ENCODE results near the gene GNB2.
A peak's percentile ranks its signal among the peaks of the same experiment; 100 is the strongest.

The GNB2 gene

GRCh38 chr7:100673302-100673941 lies at the start of gene GNB2:
GNB2 (plus strand) TSS chr7:100673740; CDS start chr7:100676266, 2,526 bp downstream.
- ATAC-seq (peak; percentile 79), DNase-seq (peak; percentile 99)

- DNase-seq = no peak
Measured at GRCh38 chr7:100623951-100624824, 49.4 kb upstream of the GNB2 start.

GRCh38 chr7:100626055-100626454 lies 47.5 kb upstream of the GNB2 start:
- no peak for DNase-seq
- ATAC-seq = no peak

More at GRCh38 chr7:100623951-100624824, 49.4 kb upstream of the GNB2 start:
- no peak for ATAC-seq

- peak; percentile 94 for ATAC-seq
- DNase-seq = peak; percentile 88
Measured at GRCh38 chr7:100626530-100627237, 46.9 kb upstream of the GNB2 start.

DNA sequence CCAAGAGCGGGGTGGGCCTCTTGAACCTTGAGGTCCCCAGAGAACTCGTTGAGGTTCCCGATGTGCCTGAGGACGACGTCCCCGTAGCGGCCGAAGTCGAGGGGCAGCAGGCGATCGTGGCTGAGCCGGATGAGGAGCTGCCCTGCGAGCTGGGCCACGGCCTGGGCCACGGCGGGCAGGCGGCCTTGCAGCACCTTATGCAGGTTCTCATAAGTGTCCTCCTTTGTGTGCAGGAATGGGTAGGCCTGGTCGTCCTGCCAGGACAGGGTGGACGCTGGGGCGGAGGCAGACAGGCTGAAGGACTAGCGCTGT lies 46.3 kb upstream of the GNB2 start:
- DNase-seq (no peak), ATAC-seq (no peak)

- peak; percentile 56 for DNase-seq
- ATAC-seq = no peak
Measured at GRCh38 chr7:100629117-100629716, 44.3 kb upstream of the GNB2 start.

- ATAC-seq (no peak), DNase-seq (no peak)
Measured at GRCh38 chr7:100630066-100630465, 43.5 kb upstream of the GNB2 start.

- peak; percentile 77 for DNase-seq
Measured at GRCh38 chr7:100632951-100633717, 40.4 kb upstream of the GNB2 start.

DNA sequence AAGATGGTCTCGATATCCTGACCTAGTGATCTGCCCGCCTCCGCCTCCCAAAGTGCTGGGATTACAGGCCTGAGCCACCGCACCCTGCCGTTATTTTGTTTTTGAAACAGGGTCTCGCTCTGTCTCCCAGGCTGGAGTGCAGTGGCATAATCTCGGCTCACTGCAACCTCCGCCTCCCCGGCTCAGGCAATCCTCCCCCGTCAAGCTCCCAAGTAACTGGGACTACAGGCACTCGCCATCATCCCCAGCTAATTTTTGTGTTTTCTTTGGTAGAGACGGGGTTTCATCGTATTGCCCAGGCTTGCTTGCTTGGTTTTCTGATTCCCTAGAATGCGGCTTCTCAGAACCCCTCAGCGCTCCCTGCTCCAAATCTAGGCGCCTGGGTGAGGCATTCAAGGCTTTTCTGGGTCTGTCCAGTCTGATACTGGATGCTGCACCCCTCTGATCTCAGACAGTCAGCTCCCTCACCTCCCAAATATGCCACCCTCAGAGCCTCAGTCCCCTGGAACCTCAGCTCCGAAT lies 33.5 kb upstream of the GNB2 start:
- ATAC-seq (no peak), DNase-seq (no peak)

More at GRCh38 chr7:100632951-100633717, 40.4 kb upstream of the GNB2 start:
- peak; percentile 77 for ATAC-seq

DNA sequence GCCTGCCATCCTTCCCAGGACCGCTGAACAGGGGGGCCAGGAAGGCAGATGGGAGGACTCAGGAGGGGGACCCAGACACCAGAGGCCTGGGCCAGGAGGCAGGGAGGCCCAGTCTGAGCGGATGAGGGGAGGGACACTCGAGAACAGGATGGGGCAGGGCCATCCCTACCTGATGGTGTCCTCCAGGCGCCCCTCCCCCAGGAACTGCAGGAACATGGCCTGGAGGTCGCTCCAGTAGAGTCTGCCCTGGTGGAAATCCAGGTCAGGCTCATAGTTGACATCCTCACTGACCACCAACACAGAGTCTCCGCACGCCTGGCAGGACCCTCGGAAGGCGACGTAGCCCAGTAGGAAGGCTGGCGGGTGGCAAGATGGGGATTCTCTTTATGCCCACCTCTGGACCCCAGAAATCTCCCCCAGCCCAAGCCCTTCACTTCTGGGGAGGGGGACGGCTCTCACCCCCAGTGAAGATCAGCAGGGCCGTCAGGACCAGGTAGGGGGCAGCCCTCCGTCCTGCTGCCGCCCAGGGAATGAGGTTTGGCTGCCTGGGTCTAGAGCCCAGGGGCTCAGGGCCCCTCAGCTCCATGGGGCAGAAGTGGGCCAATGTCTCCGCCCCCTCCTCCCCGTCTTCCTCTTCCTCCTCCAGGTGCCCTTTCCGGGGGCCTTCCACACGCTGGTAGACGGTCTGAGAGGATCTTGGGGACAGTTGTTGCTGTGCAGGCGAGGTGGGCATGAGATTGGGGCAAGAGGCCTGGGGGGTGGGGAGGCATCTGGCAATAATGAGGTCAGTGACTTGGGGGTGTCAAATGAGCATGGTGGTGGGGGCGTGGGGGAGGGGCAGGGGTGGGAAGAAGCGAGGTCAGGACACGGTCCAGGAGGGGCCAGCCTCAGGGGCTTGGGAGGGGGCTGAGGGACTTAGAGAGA lies 32.8 kb upstream of the GNB2 start:
- ATAC-seq (no peak), DNase-seq (no peak)

DNA sequence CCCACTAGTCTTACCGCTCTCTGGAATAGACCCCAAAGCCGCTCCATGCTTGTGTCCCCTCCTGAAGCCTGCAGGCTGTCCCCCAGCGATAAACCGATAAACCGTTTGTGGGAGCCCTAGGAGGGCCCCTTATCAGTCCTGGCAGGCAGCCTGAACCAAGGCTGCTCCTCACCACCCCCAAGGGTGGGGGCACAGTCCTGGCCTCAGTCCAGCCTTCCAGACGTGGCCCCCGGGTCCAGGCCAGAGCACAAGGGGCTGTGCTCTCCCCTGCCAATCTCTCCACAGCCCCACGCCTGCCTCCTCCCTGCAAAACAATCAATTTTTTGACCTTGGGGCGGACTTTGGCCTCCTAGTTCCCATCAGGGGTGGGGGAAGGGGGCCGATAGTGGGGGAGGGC lies 32.1 kb upstream of the GNB2 start, which contains the start of gene TFR2:
Gene TFR2 (minus strand): TSS at position 90 of the 397 bp plus-strand sequence. CDS start 43 bp downstream, at position 47.
- DNase-seq = no peak
- no peak for ATAC-seq

DNA sequence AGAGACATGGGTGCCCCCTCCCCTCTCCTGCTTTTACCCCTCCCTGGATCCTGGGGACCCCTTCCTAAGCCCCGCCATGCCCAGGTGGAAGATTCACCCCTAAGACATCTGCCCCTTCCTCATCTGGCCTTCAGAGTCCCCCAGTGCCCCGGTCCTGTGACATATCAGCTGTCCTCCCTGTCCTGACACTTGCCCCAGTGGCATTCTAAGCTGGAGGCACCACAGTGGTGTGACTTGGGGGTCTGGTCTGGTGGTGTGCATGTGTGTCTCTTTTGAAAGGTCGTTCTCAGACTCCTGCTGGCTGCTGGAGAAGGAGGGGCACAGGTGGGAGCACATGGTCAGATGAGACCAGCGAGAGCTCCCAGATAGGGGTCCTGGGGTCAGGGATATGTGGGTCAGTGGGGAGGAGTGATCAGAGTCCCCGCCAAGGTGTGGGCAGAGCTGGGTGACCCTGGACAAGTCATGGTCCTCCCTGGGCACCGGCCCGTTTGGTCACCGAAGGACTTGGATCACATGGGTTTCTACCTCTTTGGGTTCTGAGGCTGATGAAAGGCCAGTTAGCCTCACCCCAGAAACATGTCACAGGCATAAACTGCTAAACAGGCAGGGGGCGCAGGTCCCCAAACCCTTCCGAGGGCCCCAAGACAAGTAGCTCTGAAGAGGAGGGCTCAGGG lies 31.5 kb upstream of the GNB2 start:
- ATAC-seq = no peak
- DNase-seq = no peak

DNA sequence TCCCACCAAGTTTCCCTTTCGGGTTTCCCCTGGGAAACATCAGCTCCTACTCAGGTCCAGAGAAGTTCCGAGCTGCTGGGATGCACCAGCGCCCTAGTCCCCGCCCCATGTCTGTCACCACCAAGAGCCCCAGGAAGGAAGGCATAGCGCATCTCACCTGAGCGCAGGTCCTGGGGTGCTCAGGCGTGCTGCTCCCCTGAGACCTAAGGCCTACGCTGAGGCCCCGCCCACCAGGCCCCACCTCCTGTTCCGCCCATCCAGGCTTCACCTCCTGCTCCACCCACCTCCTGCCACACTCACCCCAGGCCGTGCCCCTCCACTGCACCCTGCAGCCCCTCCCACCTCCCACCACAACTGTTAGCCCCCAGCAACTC lies 31.0 kb upstream of the GNB2 start:
- DNase-seq = peak; percentile 41
- peak; percentile 50 for ATAC-seq

GRCh38 chr7:100649826-100650565 lies 23.5 kb upstream of the GNB2 start:
- ATAC-seq (no peak), DNase-seq (no peak)

- ATAC-seq = no peak
- DNase-seq = no peak
Measured at GRCh38 chr7:100654908-100655831, 18.4 kb upstream of the GNB2 start.

- DNase-seq = peak; percentile 71
- ATAC-seq = peak; percentile 53
Measured at GRCh38 chr7:100655908-100656674, 17.4 kb upstream of the GNB2 start, which contains the start of gene ACTL6B. ACTL6B (minus strand) TSS chr7:100656448; CDS start chr7:100656354, 94 bp downstream.
